ENCODE data around the gene ECT2L.

ECT2L gene

DNA sequence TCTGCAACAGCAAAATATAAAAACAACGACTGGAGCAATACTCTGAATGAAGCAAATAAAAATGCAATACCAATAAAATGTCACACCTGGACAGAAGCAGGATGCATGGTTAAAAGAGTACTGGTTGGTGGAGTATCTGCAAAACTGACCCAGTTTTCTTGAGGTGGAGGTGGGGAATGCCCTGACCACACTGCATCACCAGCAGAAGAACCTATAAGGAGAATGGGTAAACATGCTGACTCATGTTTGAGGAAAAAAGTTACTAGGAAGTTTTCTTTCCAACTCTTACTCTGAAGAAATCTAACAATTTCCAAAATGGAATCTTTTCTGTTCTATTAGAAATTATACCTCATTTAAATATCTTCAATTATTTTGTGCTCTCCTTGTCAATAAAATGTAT lies 148.5 kb downstream of the ECT2L start:
- H3K36me3 ChIP-seq (ENCODE audit: insufficient read depth, low read length) = peaks cover 42% of the 10 kb centered on the region
- no peak for DNase-seq (ENCODE audit: low read depth, low spot score)

DNA sequence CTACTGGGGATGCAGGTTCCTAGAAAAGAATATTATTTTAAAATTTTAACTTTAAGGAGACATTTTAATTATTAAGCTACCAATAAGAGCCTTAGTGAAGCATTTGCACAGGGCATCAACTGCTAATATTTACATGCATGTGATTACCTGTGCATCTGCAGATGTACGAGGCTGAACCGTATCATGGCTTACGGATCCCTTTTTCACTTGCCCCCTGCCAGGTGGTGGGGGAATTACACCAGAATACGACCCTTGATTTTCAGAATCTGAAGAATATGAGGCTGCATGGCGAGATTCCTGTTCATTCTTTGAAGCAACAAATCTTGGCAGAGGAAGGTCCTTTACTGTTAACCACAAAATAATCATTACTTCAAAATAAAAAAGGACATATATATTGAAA lies 149.5 kb downstream of the ECT2L start:
- DNase-seq (ENCODE audit: low read depth, low spot score) = no peak
- Histone ChIP-seq H3K9ac (ENCODE audit: insufficient read length) (no peak overlapping the region), H3K36me3 (ENCODE audit: insufficient read depth, low read length) (peaks cover 35% of the 10 kb centered on the region), H3K27ac (no peak overlapping the region), H3K9me3 (ENCODE audit: low read depth, low read length) (no peaks in the 10 kb centered on the region), H3K4me3 (no peak overlapping the region)
- TF ChIP-seq POLR2AphosphoS5 (IDR thresholded peaks at IDR 0.05; ENCODE audit: borderline replicate concordance, low read depth, low read length) (no peak), FOXP2 (optimal IDR thresholded peaks at IDR 0.05; ENCODE audit: control extremely low read depth, extremely low read length, insufficient read depth) (no peak), EZH2 (IDR thresholded peaks at IDR 0.05) (no peak)

More for the DNA sequence above, 148.5 kb downstream of the ECT2L start:
- TF ChIP-seq POLR2AphosphoS5 (IDR thresholded peaks at IDR 0.05; ENCODE audit: borderline replicate concordance, low read depth, low read length) (no peak), FOXP2 (optimal IDR thresholded peaks at IDR 0.05; ENCODE audit: control extremely low read depth, extremely low read length, insufficient read depth) (no peak), EZH2 (IDR thresholded peaks at IDR 0.05) (no peak)
- H3K9ac ChIP-seq (ENCODE audit: insufficient read length) = no peak overlapping the region
- H3K9me3 ChIP-seq (ENCODE audit: low read depth, low read length) = no peaks in the 10 kb centered on the region
- no peak overlapping the region for H3K4me3 ChIP-seq
- H3K27ac ChIP-seq = peak overlapping the region; percentile 39; the same call in 1 of the 2 replicates

DNA sequence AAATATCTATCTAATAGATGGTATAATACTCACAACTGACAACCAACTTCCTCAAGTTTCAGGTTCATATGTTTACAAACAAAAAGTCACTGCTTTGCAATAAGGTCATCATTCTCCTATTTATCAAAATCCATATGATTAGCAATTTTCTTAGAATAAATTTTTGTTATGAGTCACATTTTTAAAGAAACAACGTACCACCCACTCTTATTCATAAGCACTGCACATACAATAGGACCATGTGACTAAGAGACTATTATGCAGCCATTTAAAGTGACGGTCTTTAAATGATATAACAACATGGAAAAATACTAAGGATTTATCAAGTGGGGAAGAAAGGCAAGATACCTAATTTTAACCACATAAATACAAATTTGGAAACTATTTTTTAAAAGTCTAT lies 152.1 kb downstream of the ECT2L start:
- no peak for DNase-seq (ENCODE audit: low read depth, low spot score)
- no peak for TF ChIP-seq FOXP2 (optimal IDR thresholded peaks at IDR 0.05; ENCODE audit: control extremely low read depth, extremely low read length, insufficient read depth)
- TF ChIP-seq EZH2 (IDR thresholded peaks at IDR 0.05) = no peak
- TF ChIP-seq POLR2AphosphoS5 (IDR thresholded peaks at IDR 0.05; ENCODE audit: borderline replicate concordance, low read depth, low read length) = no peak
- peaks cover 26% of the 10 kb centered on the region for H3K36me3 ChIP-seq (ENCODE audit: insufficient read depth, low read length)
- H3K9me3 ChIP-seq (ENCODE audit: low read depth, low read length) = no peaks in the 10 kb centered on the region
- no peak overlapping the region for H3K27ac ChIP-seq
- H3K9ac ChIP-seq (ENCODE audit: insufficient read length) = no peak overlapping the region
- H3K4me3 ChIP-seq = no peak overlapping the region

DNA sequence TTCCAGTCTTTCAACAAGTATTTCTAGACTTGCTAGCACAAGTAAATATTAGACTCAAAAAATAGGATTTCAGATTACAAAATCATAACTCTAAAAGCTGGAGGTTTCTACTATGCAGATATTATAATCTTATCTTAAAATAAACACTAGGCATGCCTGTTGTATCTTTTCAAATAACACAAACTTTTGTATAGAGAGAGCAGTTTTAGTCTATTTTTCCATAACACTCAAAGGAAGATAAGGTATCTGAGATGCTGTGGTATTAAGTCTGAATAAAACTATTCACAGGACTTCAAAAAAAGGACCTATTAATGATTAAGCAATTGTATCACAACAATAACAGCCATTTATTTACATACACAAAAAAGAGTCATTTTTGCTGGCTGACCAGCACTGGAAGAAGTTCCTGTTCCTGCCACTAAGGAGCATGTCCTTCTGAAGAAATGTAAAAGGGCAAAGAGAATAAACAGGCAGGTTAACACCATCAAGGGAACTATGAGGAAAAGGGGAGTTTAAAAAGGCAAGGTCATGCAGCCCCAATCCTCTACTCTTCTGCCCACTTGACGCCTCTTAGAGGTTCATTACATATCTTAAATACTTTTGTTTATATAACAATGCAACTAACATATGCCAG lies 152.8 kb downstream of the ECT2L start:
- H3K4me3 ChIP-seq = no peak overlapping the region
- no peak for TF ChIP-seq FOXP2 (optimal IDR thresholded peaks at IDR 0.05; ENCODE audit: control extremely low read depth, extremely low read length, insufficient read depth)
- no peak for TF ChIP-seq EZH2 (IDR thresholded peaks at IDR 0.05)
- TF ChIP-seq POLR2AphosphoS5 (IDR thresholded peaks at IDR 0.05; ENCODE audit: borderline replicate concordance, low read depth, low read length) = no peak
- H3K36me3 ChIP-seq (ENCODE audit: insufficient read depth, low read length) = peaks cover 21% of the 10 kb centered on the region
- DNase-seq (ENCODE audit: low read depth, low spot score) = no peak
- H3K9ac ChIP-seq (ENCODE audit: insufficient read length) = no peak overlapping the region
- no peaks in the 10 kb centered on the region for H3K9me3 ChIP-seq (ENCODE audit: low read depth, low read length)
- no peak overlapping the region for H3K27ac ChIP-seq

DNA sequence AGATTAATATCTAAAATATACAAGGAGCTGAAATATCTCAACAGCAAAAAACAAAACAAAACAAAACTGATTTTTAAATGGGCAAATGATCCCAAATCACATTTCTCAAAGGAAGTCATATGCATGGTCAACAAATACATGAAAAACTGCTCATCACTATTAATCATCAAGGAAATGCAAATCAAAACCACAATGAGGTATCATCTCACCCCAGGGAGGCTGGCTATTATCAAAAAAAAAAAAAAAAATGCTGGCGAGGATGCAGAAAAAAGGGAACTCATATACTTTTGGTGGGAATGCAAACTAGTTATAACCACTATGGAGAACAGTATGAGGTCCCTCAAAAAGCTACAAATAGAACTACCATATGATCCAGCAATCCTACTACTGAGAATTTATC lies 157.6 kb downstream of the ECT2L start:
- H3K27ac ChIP-seq = no peak overlapping the region
- no peaks in the 10 kb centered on the region for H3K36me3 ChIP-seq (ENCODE audit: insufficient read depth, low read length)
- H3K9ac ChIP-seq (ENCODE audit: insufficient read length) = no peak overlapping the region
- no peak overlapping the region for H3K4me3 ChIP-seq
- TF ChIP-seq FOXP2 (optimal IDR thresholded peaks at IDR 0.05; ENCODE audit: control extremely low read depth, extremely low read length, insufficient read depth) (no peak), POLR2AphosphoS5 (IDR thresholded peaks at IDR 0.05; ENCODE audit: borderline replicate concordance, low read depth, low read length) (no peak), EZH2 (IDR thresholded peaks at IDR 0.05) (no peak)
- no peak for DNase-seq (ENCODE audit: low read depth, low spot score)
- H3K9me3 ChIP-seq (ENCODE audit: low read depth, low read length) = no peaks in the 10 kb centered on the region
